Measurements from ENCODE around the gene RAB6B.

Gene RAB6B

GRCh38 chr3:133930341-133930933 is 34.8 kb upstream of the RAB6B start:
- no peak for DNase-seq

DNA sequence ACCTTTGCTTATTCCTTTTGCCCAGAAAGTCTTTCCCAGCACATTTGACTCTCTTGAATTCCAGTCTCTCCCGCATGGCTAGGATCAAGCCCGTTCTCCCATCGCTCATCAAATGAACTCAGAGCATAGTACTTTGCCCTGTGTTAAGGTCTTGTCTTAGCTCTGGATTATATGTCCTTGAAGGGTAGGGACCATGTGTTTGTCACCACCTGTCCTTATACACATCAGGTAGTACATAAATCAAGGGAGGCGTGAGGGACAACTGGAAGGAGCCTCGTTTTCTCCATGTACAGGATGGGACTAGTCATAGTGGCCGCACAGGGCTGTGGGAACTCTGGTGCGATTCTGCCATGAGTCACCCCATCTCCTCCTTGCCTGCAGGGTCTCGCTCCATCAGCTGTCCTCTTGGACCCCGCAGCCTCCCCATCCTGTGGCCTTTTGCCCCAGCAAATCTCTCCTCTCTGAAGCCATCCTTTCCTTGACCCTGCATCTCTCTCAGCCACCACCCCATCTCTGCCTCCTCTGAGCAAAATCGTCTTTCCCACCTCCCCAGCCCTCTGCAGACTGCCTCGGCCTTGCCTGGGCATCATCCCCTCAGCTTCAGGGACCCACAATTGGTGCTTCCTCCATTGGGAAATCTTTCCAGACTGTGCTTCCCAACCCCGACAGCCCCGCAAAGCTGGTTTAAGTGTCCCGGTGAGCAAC is 33.4 kb upstream of the RAB6B start:
- DNase-seq = no peak

GRCh38 chr3:133928136-133928893 is 32.6 kb upstream of the RAB6B start:
- DNase-seq = no peak

DNA sequence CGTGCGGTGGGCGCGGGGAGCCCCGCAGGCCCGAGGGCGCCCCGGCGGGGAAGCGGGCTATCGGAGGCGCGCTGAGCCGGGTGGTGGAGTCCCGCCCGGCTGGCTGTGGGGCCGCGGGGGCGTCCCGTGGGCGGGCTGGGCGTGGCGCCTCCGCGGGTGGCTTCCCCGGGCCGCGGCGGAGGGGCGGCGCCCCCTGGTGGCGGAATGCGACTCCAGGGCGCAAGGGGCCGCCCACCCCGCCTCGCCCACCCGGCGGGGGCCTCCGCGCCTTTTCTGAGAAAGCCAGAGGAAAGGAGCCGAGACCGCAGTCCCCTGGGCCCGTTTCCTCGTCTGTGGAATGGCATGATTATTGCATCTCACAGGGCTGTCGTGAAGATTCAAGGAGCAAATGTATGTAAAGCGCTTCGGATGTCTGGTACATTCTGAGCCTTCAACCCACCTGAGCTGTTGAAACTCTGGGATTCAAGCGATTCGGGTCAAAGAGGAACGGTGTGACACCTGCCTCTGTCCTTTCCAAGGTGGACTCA is 31.9 kb upstream of the RAB6B start:
- peak; percentile 55 for DNase-seq

DNA sequence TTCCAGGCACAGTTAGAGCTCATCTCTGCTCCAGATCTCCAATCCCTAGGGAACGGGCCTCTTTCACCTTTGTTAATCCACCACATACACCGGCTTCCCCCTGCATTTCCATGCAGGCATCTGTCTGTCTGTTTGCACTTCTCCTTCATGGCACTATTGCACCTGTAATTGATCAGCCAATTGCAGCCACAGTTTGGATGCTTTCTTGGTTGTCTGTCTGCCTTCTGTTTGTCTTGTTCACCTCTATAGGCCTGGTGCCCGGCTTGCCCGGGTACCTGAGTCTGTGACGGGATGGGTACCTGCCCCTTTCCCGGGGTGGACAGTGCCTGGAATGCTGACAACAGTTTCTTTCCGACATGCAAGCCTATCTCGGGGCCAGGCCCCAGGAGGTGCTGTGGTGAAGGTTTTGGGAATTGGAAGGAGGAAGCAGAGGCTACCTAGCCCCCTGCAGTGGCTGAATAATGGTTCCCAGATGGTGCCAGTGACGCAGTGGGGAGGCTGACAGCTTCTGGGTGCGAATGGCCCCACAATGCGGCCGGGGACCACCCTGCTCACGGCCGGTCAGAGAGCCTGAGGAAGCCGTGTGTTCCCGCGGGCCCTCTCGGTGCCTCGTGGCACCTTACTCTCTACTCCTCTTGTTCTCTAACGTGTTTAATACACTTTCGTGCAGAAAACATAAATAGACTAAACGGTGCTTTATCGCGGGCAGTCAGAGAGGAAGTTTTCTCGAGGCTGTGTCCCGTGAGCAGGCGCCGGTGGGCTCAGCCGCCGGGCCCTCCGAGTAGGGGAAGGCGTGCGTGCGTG is 31.3 kb upstream of the RAB6B start:
- DNase-seq = no peak

GRCh38 chr3:133925960-133926735 is 30.5 kb upstream of the RAB6B start:
- DNase-seq = no peak

DNA sequence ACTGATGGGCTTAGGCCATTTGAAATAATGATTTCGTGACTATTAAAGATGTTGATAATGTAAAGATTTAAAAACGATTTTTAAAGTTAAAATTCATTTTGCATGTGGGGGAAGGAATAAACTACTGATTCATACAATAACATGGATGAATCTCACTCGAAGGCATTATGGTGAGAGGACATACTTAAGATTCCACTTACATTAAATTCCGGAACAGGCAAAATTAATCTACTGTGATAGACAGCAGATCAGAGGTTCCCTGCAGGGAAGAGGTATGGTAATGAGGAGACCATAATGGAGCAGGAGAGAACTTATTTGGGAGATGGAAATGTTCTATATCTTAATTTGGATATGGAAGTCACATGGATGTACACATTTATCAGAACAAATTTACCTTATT is 28.4 kb upstream of the RAB6B start:
- DNase-seq = no peak

DNA sequence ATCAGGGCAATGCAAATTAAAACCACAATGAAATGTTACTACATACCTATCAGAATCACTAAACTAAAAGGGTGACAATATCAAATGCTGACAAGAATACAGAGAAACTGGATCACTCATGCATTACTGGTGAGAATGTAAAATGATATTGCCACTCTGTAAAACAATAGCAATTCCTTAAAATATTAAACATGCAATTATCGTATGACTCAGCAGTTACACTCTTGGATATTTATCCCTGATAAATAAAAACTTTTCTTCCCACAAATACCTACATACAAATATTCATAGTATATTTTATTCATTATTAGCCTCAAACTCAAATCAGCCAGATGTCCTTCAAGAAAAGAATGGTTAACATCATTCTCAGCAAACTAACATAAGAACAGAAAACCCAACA is 25.9 kb upstream of the RAB6B start:
- DNase-seq = no peak

- DNase-seq = no peak
These were observed 21.5 kb upstream of the RAB6B start for GRCh38 chr3:133917144-133917543.

DNA sequence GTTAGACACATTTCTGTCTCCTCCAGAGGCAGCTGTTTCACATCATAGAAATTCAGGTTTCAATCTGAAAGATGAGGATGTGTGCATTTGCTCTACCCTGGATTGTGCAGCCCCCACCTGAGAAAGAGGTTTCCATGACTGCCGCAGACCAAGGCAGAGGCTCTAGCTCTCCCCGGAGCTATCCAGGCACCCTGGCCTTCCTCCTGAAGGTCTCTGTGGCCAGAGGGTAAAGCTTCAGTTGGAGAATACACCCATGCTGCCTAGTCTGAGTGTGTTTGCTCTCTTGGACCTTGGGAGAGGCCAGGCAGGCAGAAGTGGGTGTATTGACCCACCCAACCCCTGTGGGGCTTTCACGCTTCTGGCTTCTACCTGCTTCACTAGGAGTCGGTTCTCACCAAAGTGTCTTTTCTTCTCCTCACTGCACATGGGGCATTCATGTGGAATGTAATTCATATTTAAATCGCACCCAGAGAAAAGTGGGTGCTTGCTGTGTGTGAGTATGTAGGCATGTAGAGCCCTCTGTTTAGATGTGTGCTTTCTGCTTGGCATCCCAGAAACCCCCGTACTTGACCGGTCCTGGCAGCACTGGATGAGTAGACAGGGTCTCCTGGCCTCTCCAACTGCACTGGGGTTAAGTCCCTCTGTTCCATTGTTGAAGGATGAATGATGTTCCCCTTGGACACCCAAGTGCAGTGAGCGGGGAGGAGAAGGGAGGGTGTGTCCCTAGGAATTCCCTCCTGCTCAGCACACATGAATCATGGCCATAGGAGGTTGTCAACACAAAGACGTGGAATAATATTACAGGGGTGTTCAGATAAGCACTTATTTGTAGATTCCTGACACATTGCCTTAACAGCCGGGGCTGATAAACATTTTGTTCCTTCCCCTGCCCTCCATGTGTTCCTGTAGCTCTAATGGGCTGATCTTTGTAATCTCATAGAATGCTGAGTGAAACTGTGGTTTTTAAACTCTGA is 20.3 kb upstream of the RAB6B start:
- DNase-seq = no peak

- no peak for DNase-seq
These were observed 19.3 kb upstream of the RAB6B start for GRCh38 chr3:133914839-133915600.

- no peak for DNase-seq
These were observed 14.7 kb upstream of the RAB6B start for GRCh38 chr3:133910422-133910821.

- no peak for DNase-seq
These were observed 9.7 kb upstream of the RAB6B start for GRCh38 chr3:133905376-133905775.

DNA sequence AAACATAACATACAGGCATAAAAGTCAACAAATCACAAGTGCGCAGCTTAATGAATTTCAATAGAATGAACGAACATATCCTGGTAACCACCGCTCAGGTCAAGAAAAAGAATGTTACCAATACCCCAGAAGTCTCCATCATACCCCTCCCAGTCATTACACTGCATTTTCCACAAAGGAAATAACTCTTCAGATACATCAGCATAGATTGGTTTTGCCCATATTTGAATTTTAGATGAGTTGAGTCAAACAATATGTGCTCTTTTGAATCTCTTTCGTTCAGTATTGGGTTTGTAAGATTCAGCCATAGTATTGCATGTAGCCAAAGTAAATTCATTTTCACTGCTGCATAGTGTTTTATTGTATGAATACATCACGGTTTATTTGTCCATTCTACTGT is 6.2 kb upstream of the RAB6B start:
- DNase-seq = no peak

GRCh38 chr3:133901083-133901482 is 5.4 kb upstream of the RAB6B start:
- DNase-seq = no peak

- no peak for DNase-seq
These were observed 3.6 kb upstream of the RAB6B start for GRCh38 chr3:133899311-133899710.

DNA sequence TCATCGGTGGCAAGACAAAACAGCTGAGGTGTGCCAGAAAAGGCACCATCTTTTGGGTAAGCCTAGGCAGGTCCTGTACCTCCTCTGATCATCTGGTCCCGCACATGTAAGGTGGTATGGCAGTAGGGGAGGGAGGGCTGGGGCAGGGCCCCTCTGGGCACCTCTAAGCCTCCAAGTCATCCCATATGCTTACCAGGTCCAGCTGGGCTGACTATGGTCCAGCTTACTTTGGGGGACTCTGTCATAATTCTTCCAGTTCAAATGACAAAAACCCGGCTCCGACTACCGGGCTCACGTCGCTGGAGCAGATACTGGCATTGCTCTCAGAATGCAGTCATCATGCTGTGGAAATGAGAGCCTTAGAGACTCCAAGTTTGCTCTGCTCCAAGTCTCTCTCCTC is 1.9 kb upstream of the RAB6B start:
- DNase-seq = no peak

DNA sequence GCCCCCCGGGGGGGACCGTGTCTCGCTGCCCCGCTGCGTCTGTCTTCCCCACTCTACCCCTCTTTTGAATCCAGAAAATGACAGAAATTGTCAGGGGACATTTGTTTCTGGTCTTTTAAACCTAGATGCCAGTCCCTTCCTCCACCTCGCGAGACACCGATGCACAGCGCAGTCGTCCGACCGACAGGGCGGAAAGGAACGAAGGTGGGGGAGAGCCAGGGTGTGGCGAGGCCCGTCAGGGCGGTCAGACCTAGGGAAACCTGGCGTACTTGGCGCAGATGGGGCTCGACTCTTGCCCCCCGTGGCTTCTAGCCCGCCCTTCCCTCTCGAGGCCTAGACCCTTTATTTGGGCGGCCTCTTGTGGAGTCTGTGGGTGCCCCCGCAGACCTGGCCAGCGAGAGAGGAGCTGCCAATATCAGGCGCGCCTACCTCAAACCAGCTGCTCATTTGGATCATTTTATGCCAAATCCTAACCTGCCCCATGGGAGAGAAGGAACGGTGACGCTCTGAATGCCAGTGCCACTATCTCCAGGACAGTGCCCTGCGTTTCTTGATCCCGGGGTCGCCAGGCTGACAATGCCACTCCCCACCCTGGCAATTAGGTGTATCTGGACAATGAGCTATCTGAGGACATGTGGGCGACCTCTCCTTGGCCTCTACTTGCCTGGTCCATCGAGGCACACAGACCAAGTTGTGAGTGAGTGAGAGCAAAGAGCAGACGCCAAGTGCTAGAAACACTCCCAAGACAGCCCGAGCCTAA is 500 bp upstream of the RAB6B start:
- no peak for DNase-seq

Data from activated gamma-delta T cell (primary cell).